ENCODE measurements around the gene RAB31. TPM values are rescaled to one million over a fixed set of nuclear protein-coding genes. Genes with fewer than 3 reads are reported as not detected.

The RAB31 gene
- total RNA-seq, 1 experiment from 2014 or later = 118 TPM

- no TSS peak for BruUV-seq (replicated peaks)
- Histone ChIP-seq H3K9me3 (ENCODE audit: control insufficient read depth, insufficient read depth, low read depth, low read length) (no peaks in the 10 kb centered on the region), H3K27me3 (ENCODE audit: control insufficient read depth, insufficient read depth, low read length) (no peaks in the 10 kb centered on the region), H3K36me3 (ENCODE audit: control insufficient read depth, insufficient read depth, low read length) (no peaks in the 10 kb centered on the region), H3K4me1 (ENCODE audit: control insufficient read depth, insufficient read depth, low read length) (peaks cover under 1% of the 10 kb centered on the region), H3K27ac (ENCODE audit: low read length) (no peak overlapping the region), H3K4me3 (ENCODE audit: low read depth in 2 of 2, low read length in 2 of 2) (no peak overlapping the region)
- POLR2A ChIA-PET = no interaction called here
- intact Hi-C loops (cut with micrococcal nuclease; ENCODE audit: unreplicated experiment) = no loop called here
- TF ChIP-seq SIN3A (IDR thresholded peaks at IDR 0.05; ENCODE audit: borderline replicate concordance, insufficient read depth, low read depth, low read length) = no peak
- no peak for TF ChIP-seq POLR2AphosphoS5 (IDR thresholded peaks at IDR 0.05; ENCODE audit: low read depth, low read length)
- TF ChIP-seq REST (IDR thresholded peaks at IDR 0.05; ENCODE audit: insufficient read depth in 1 of 2, low read depth in 2 of 2, low read length in 1 of 2) = no peak
- TF ChIP-seq, protein P1, sequence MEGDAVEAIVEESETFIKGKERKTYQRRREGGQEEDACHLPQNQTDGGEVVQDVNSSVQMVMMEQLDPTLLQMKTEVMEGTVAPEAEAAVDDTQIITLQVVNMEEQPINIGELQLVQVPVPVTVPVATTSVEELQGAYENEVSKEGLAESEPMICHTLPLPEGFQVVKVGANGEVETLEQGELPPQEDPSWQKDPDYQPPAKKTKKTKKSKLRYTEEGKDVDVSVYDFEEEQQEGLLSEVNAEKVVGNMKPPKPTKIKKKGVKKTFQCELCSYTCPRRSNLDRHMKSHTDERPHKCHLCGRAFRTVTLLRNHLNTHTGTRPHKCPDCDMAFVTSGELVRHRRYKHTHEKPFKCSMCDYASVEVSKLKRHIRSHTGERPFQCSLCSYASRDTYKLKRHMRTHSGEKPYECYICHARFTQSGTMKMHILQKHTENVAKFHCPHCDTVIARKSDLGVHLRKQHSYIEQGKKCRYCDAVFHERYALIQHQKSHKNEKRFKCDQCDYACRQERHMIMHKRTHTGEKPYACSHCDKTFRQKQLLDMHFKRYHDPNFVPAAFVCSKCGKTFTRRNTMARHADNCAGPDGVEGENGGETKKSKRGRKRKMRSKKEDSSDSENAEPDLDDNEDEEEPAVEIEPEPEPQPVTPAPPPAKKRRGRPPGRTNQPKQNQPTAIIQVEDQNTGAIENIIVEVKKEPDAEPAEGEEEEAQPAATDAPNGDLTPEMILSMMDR (IDR thresholded peaks at IDR 0.05) = no peak
- TF ChIP-seq TCF7L2 (IDR thresholded peaks at IDR 0.05; ENCODE audit: low read depth, low read length) = no peak
- DNase-seq (ENCODE audit: low read depth, low spot score) (no peak), ATAC-seq (no peak)
- CTCF ChIA-PET = interaction anchor here (1.0 kb wide), 1 partner anchor 82 kb away, joined by 3 read pairs; no protein-coding TSS in a partner anchor
- in situ Hi-C loops (cut with HindIII; ENCODE audit: low pct_unique_long_range_greater_than_20kb, low sequenced_read_pairs) = no loop called here
Measured at GRCh38 chr18:9694952-9695495, 13.1 kb upstream of the RAB31 start.

DNA sequence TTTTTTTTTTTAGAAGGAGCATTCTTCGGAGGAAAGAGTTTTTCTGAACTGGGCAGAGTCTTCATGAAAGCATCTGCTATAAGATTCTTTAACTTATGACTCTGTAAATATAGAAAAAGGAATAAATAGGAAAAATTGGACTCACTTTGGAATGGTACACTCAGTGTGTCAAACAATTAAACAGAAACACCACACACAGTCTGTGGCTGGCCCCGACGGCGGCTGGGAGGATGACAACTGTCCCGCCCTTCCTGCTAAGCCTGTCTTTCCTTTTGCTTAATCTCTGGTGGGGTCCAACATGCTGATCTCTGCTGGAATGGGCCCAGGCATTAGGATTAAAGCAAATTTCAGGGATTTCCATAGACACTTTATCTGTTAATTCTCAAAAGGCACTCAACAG, 12.5 kb upstream of the RAB31 start:
- Histone ChIP-seq H3K27ac (ENCODE audit: low read length) (no peak overlapping the region), H3K4me1 (ENCODE audit: control insufficient read depth, insufficient read depth, low read length) (peaks cover 6% of the 10 kb centered on the region), H3K36me3 (ENCODE audit: control insufficient read depth, insufficient read depth, low read length) (no peaks in the 10 kb centered on the region), H3K9me3 (ENCODE audit: control insufficient read depth, insufficient read depth, low read depth, low read length) (no peaks in the 10 kb centered on the region), H3K4me3 (ENCODE audit: low read depth in 2 of 2, low read length in 2 of 2) (no peak overlapping the region), H3K27me3 (ENCODE audit: control insufficient read depth, insufficient read depth, low read length) (no peaks in the 10 kb centered on the region)
- in situ Hi-C loops (cut with HindIII; ENCODE audit: low pct_unique_long_range_greater_than_20kb, low sequenced_read_pairs) (no loop called here), intact Hi-C loops (cut with micrococcal nuclease; ENCODE audit: unreplicated experiment) (no loop called here)
- ATAC-seq (no peak), DNase-seq (ENCODE audit: low read depth, low spot score) (no peak)
- TF ChIP-seq TCF7L2 (IDR thresholded peaks at IDR 0.05; ENCODE audit: low read depth, low read length) (no peak), SIN3A (IDR thresholded peaks at IDR 0.05; ENCODE audit: borderline replicate concordance, insufficient read depth, low read depth, low read length) (no peak), POLR2AphosphoS5 (IDR thresholded peaks at IDR 0.05; ENCODE audit: low read depth, low read length) (no peak), REST (IDR thresholded peaks at IDR 0.05; ENCODE audit: insufficient read depth in 1 of 2, low read depth in 2 of 2, low read length in 1 of 2) (no peak)
- TF ChIP-seq, protein P1 (IDR thresholded peaks at IDR 0.05) = no peak
- no TSS peak for BruUV-seq (replicated peaks)
- CTCF ChIA-PET = no interaction called here
- POLR2A ChIA-PET = no interaction called here
